ENCODE results near the gene CHERP. TPM values are rescaled to one million over a fixed set of nuclear protein-coding genes. Genes with fewer than 3 reads are reported as not detected.

Gene CHERP
- total and polyA plus RNA-seq, 2 of the 13 experiments (the other 11 are each of a cell fraction or from before 2014, with no cell fraction given) = 4.3 to 5.4 TPM

- H3K9me3 ChIP-seq (ENCODE audit: low read length) = no peaks in the 10 kb centered on the region
- FAIRE-seq = no peak
- H4K20me1 ChIP-seq (ENCODE audit: insufficient read depth, low read length) = no peaks in the 10 kb centered on the region
- TF ChIP-seq RBFOX2 (IDR thresholded peaks at IDR 0.05; ENCODE audit: low read depth, low read length) = 0 out of 2 replicates have a peak, but pooled peaks have one; percentile 25
- TF ChIP-seq KDM5B (CRISPR knock-in tag; IDR thresholded peaks at IDR 0.05; ENCODE audit: borderline replicate concordance) = no peak
- no peak for TF ChIP-seq ZNF468 (CRISPR knock-in tag; IDR thresholded peaks at IDR 0.05)
- no peak for TF ChIP-seq NCOA2 (CRISPR knock-in tag; IDR thresholded peaks at IDR 0.05)
- TF ChIP-seq ZBTB46 (CRISPR knock-in tag; IDR thresholded peaks at IDR 0.05; ENCODE audit: borderline replicate concordance) = no peak
- no peak for TF ChIP-seq LBX2 (CRISPR knock-in tag; IDR thresholded peaks at IDR 0.05; ENCODE audit: borderline replicate concordance)
- peak; percentile 6 for TF ChIP-seq AGO2 (optimal IDR thresholded peaks at IDR 0.05; ENCODE audit: low read depth, low read length)
- TF ChIP-seq ZMAT3 (CRISPR knock-in tag; conservative IDR thresholded peaks at IDR 0.05) = no peak
- peak; percentile 61 for TF ChIP-seq RBM22 (optimal IDR thresholded peaks at IDR 0.05; ENCODE audit: low read length)
- no peak for TF ChIP-seq BATF2 (CRISPR knock-in tag; IDR thresholded peaks at IDR 0.05)
- no peak for TF ChIP-seq FLYWCH1 (CRISPR knock-in tag; IDR thresholded peaks at IDR 0.05)
- no peak for TF ChIP-seq EP300 (IDR thresholded peaks at IDR 0.05; ENCODE audit: low read depth in 2 of 2, low read length in 2 of 2)
- TF ChIP-seq EP300 (CRISPR knock-in tag; IDR thresholded peaks at IDR 0.05; ENCODE audit: borderline replicate concordance) = no peak
- H2AFZ ChIP-seq (ENCODE audit: low read length) = no peak overlapping the region
- intact Hi-C loops (cut with micrococcal nuclease; ENCODE audit: unreplicated experiment) (no loop called here), in situ Hi-C loops (cut with HindIII; ENCODE audit: extremely low pct_ligation_motif_present, low pct_unique_long_range_greater_than_20kb) (no loop called here)
- H3K79me2 ChIP-seq (ENCODE audit: insufficient read depth, low read length) = no peaks in the 10 kb centered on the region
- H3K27ac ChIP-seq (ENCODE audit: extremely low read length, insufficient read depth, low read length) = no peak overlapping the region
- ChIA-PET CTCF (ENCODE audit: low intra/inter-chr PET ratio, low total read pairs) (no interaction called here), POLR2A (no interaction called here)
- no peak overlapping the region for H3K4me2 ChIP-seq (ENCODE audit: low read depth, low read length)
- 98% methylated on average over 10 of the region's 10 CpGs for WGBS (ENCODE audit: low lambda C conversion rate)
- H3K36me3 ChIP-seq (replicated peaks in 1 of 2; ENCODE audit: control insufficient read depth in 1 of 2, insufficient read depth in 2 of 2, low read length in 2 of 2) = peaks cover 43 to 91% of the 10 kb centered on the region in 2 experiments
- no peaks in the 10 kb centered on the region for H3K4me1 ChIP-seq (ENCODE audit: insufficient read depth, low read length)
- no peak overlapping the region for H3K4me3 ChIP-seq (replicated peaks in 1 of 3; ENCODE audit: insufficient read depth in 1 of 3, low read depth in 2 of 3, low read length in 3 of 3)
- no TSS peak for BruUV-seq (replicated peaks)
- no peak overlapping the region for H3K9ac ChIP-seq (ENCODE audit: insufficient read depth, low read depth, low read length)
- no peak; the same call in 2 of the 3 replicates for ATAC-seq
- DNase-seq (ENCODE audit: low spot score) = no peak
- H3K27me3 ChIP-seq (ENCODE audit: control insufficient read depth in 1 of 2, insufficient read depth in 2 of 2, low read length in 2 of 2) = no peaks in the 10 kb centered on the region; a peak in 1 of 5 replicates
Measured at GRCh38 chr19:16521715-16522289, 20.4 kb downstream of the CHERP start.

All from HepG2 (cell line).